Coronary artery (tissue), 2 donors: ENCODE results near the gene SPRR3.

ENCODE experiments used
- DNase-seq: peaks from one replicate; pipeline ENCODE4 v3.0.0-alpha.2; 2017; ENCODE audit warnings: low spot score
- H3K27ac ChIP-seq, 2 donors: fragments of 200-600 bp; sonication (generic); one replicate each; pipeline ENCODE4 v1.5.1; 2016 to 2019
- H3K4me3 ChIP-seq: fragments of 200-600 bp; sonication (generic); 2 replicates; pipeline ENCODE4 v1.5.1; 2016; ENCODE audit warnings: mild to moderate bottlenecking, moderate library complexity
- TF ChIP-seq, protein P1 (sequence below): fragments of 200-600 bp; sonication (generic); IDR thresholded peaks from one replicate; pipeline ENCODE4 v1.5.1; 2019; ENCODE audit warnings: antibody characterized with exemption

Gene SPRR3, protein sequence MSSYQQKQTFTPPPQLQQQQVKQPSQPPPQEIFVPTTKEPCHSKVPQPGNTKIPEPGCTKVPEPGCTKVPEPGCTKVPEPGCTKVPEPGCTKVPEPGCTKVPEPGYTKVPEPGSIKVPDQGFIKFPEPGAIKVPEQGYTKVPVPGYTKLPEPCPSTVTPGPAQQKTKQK

DNA sequence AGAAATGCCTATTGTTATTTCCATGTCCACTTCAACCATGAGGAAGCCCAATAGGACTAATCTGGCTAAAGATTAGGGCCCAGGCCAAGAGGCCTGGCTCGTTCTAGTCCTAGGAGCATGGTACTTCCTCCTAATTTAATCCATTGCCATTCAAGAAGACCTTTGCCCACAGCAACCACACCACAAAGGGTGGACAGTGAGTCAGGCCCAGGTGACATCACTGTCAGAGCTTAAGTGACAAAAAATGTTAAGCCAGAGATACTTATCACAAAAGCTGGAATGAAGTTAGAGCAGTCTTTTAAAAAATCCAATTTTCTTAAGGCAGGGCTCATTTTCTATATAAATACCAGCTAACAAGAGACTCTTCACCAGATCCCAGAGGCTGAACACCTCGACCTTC, at the start of gene SPRR3:
SPRR3 (plus strand) TSS at position 368 of the 400 bp plus-strand sequence. CDS start 1,272 bp downstream, outside the sequence.
- no peak within 1 kb of the TSS for H3K27ac ChIP-seq
- DNase-seq: no peak

DNA sequence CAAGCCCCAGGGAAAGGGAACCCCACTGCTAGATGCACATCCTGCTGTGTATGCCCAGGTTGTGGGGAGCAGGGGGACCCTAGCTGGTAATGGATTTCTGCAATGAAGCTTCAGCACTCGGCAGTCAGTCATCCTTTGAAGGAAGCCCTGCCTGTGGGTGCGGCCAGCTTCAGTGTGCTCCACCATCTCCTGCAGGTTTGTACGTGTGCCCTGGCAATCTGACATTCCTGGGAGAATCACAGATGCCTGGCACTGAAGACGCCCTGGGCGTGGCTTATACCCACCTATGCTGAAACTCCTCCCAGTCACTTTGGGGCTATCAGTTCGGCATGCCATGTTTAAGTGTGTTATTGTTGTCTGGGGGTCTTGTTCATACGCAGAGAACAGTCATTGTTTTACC, 47.8 kb upstream of the SPRR3 start:
- TF ChIP-seq, protein P1, sequence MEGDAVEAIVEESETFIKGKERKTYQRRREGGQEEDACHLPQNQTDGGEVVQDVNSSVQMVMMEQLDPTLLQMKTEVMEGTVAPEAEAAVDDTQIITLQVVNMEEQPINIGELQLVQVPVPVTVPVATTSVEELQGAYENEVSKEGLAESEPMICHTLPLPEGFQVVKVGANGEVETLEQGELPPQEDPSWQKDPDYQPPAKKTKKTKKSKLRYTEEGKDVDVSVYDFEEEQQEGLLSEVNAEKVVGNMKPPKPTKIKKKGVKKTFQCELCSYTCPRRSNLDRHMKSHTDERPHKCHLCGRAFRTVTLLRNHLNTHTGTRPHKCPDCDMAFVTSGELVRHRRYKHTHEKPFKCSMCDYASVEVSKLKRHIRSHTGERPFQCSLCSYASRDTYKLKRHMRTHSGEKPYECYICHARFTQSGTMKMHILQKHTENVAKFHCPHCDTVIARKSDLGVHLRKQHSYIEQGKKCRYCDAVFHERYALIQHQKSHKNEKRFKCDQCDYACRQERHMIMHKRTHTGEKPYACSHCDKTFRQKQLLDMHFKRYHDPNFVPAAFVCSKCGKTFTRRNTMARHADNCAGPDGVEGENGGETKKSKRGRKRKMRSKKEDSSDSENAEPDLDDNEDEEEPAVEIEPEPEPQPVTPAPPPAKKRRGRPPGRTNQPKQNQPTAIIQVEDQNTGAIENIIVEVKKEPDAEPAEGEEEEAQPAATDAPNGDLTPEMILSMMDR: no peak
- no peak overlapping the region for H3K27ac ChIP-seq
- no peak for DNase-seq
- H3K4me3 ChIP-seq: no peak overlapping the region

More for the DNA sequence above, at the start of gene SPRR3:
- TF ChIP-seq, protein P1: no peak
- no peak within 1 kb of the TSS for H3K4me3 ChIP-seq

DNA sequence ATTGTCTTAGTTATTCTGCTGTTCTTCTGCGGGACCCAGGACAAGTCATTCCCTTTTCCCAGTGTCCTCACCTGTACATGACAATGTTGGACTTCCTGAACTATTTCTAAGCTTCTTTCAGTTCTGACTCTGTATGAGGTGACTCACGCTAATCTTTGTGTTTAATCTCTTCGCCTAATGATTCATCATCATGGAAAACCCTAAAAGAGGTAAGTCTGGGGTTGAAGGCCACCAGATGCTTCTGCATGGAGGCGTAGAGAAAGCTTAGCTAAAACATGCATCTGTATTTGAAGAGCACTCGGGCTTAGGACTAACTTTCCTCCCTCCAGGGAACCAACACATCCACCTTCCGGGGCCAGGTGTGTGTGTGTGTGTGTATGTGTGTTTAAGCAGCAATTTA, 47.1 kb upstream of the SPRR3 start:
- H3K27ac ChIP-seq: no peak overlapping the region
- no peak overlapping the region for H3K4me3 ChIP-seq
- TF ChIP-seq, protein P1: no peak
- no peak for DNase-seq

DNA sequence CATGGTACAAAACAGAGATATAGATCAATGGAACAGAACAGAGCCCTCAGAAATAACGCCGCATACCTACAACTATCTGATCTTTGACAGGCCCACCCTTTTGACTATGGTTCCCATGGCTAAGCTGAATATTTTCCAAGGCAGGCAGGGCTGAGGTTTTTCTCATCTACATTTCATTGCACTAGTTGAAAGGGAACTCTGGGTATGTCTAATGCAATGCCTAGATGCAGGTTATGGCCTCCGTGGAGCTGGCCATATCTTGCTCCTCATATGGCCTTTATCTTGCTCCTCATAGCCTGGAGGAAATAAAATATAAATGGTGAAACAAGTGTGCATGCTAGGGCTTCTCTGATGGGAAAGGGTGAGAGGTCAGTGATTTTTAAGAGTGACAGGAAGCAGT, 44.0 kb upstream of the SPRR3 start:
- Histone ChIP-seq H3K27ac (no peak overlapping the region), H3K4me3 (no peak overlapping the region)
- no peak for DNase-seq
- TF ChIP-seq, protein P1: no peak

DNA sequence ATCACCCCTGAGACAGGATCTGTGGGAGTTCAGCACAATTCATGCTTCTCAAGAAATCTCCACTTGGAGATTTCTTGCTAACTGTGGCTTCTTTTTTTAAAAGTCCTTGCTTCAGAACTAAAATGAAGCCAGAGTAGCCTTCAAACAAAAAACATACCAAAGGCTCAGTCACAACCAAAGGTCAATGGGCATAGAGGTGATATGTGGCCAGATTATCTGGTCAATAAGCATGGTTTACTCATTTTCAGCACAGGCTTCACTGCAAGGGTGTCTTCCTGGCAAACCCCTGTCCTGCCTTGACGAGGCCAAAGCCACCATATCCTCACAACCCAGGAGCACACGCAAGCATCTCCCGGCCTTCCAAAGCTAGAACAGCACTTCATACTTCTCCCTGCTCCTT, 42.3 kb upstream of the SPRR3 start:
- TF ChIP-seq, protein P1: no peak
- Histone ChIP-seq H3K4me3 (no peak overlapping the region), H3K27ac (no peak overlapping the region)
- no peak for DNase-seq

DNA sequence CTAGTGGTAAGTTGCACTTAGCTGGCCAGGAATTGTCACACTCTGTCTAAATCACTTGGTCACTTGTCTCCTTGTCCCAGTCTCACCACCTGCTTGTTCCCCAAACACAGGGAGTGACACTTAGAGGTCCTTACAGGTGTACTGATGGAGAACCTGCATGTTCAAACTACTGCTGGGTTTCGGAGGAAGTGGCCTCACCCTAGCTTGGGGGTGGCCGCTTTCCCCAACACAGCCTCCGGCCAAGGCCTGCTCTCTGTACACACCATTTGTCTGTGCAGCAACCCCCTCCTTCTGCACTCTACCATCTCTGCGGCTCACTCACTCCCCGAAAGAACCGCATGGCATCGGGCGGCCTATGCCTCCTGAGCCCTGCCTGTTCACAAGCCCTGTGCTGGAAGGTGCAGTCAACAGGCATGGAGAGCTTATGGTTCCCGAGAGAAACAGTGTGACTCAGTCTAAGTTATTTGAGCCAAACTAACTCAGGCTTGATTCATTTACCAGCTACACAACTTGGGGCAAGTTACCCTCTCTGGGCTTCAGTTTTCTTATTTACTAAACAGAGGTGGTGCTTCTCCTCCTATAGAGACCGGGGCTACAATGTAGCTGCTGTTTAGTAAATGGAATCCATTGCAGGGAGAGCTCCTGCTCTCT, 41.6 kb upstream of the SPRR3 start:
- DNase-seq: no peak
- Histone ChIP-seq H3K4me3 (no peak overlapping the region), H3K27ac (no peak overlapping the region)
- TF ChIP-seq, protein P1: no peak

DNA sequence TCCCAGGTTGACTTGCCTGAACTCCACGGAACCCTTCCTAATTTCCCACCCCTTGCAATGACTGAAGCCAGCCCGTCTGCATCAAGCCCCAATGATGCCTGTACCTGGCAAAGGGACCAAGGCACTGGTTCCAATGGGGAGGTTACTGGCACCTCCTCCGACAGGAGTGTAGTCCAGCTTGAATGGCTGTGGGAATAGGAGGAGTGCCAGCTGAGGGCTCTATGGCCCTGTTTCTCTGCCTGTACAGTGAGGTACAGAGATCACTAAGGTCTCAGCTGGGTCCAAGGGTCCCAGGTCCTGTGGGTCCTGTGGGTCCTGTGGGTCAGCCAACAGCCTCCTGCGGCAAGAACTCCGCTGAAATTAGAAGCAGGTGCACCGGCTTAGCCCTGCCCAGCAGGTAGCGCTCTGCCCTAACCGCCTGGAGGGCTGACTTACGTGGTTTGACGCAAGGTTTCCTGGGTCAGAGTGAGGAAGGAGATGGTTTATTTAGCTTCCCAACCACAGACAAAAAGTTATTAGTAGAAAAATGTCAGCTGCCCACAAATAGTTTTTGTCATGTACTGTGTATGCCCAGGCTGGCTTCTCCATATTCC, 41.0 kb upstream of the SPRR3 start:
- Histone ChIP-seq H3K27ac (no peak overlapping the region), H3K4me3 (no peak overlapping the region)
- no peak for DNase-seq
- TF ChIP-seq, protein P1: no peak
